Testis (tissue), 2 donors: ENCODE results near the gene VWA7.
"Not testable (repeated sequence)": the region's sequence is repeated elsewhere in the genome, so short reads cannot be mapped to it uniquely, and the experiment has no call there.

Experiments used
- CTCF ChIP-seq, 3 experiments: fragments of 450-650 bp in 2 of 3; fragments of 200-600 bp in 1 of 3; sonication (generic) in 1 of 3; IDR thresholded peaks; one replicate each; pipeline ENCODE4 v1.5.1; 2016 to 2019; ENCODE audit warnings: antibody characterized with exemption in 3 of 3, mild to moderate bottlenecking in 2 of 3, moderate library complexity in 1 of 3
- POLR2A ChIP-seq: fragments of 450-650 bp; IDR thresholded peaks from one replicate; pipeline ENCODE4 v1.6.1; 2017; ENCODE audit warnings: antibody characterized with exemption, mild to moderate bottlenecking, moderate library complexity

DNA sequence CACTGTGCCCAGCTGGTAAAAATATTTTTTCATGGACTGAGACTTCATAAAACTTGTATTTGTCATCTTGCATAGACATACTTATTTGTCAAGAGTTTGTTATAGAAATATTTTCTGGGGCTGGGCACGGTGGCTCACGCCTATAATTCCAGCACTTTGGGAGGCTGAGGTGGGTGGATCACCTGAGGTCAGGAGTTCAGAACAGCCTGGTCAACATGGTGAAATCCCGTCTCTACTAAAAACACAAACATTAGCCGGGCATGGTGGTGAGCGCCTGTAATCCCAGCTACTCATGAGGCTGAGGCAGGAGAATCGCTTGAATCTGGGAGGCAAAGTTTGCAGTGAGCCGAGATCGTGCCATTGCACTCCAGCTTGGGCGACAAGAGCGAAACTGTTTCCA lies 31.5 kb upstream of the VWA7 start:
- TF ChIP-seq CTCF (IDR thresholded peaks at IDR 0.05); POLR2A: not testable (repeated sequence)
